ENCODE results near the gene ACTR2.

DNA sequence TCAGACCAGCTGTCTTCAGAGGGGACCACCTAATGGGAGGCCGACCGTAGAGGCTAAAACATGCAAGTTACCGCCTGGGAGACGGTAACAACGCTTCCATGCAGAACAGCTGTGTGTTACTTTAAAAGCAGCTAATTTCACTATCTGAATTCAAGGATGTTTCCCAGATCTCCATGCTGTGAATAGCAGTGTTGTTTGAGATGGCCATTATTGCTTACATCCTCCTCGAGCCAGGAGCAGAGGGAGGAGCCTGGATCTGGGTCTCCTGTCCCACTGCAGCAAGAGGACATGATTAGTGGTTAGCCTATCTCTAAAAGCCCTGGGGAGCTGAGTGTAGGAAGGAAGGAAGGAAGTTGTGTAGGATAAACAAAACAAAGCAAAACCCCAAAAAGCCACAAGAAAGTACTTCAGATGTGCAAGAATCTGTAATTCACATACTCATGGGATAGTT lies 50.9 kb downstream of the ACTR2 start:
- TF ChIP-seq ARNT (IDR thresholded peaks at IDR 0.05) = no peak
- TF ChIP-seq, protein P1, sequence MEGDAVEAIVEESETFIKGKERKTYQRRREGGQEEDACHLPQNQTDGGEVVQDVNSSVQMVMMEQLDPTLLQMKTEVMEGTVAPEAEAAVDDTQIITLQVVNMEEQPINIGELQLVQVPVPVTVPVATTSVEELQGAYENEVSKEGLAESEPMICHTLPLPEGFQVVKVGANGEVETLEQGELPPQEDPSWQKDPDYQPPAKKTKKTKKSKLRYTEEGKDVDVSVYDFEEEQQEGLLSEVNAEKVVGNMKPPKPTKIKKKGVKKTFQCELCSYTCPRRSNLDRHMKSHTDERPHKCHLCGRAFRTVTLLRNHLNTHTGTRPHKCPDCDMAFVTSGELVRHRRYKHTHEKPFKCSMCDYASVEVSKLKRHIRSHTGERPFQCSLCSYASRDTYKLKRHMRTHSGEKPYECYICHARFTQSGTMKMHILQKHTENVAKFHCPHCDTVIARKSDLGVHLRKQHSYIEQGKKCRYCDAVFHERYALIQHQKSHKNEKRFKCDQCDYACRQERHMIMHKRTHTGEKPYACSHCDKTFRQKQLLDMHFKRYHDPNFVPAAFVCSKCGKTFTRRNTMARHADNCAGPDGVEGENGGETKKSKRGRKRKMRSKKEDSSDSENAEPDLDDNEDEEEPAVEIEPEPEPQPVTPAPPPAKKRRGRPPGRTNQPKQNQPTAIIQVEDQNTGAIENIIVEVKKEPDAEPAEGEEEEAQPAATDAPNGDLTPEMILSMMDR (IDR thresholded peaks at IDR 0.05 in 2 of 3, conservative IDR thresholded peaks at IDR 0.05 in 1 of 3; ENCODE audit: insufficient read depth in 2 of 3, low read depth in 1 of 3, low read length in 3 of 3) = no peak
- TF ChIP-seq ZBTB7A (IDR thresholded peaks at IDR 0.05; ENCODE audit: borderline replicate concordance, control insufficient read depth, low read depth, low read length) = no peak
- no peak for TF ChIP-seq CBFB (CRISPR knock-in tag; IDR thresholded peaks at IDR 0.05)
- TF ChIP-seq POLR2A (conservative IDR thresholded peaks at IDR 0.05) = no peak
- peak; percentile 15; the same call in 1 of the 2 replicates for TF ChIP-seq EP300 (IDR thresholded peaks at IDR 0.05; ENCODE audit: low read length)
- TF ChIP-seq, protein P2, sequence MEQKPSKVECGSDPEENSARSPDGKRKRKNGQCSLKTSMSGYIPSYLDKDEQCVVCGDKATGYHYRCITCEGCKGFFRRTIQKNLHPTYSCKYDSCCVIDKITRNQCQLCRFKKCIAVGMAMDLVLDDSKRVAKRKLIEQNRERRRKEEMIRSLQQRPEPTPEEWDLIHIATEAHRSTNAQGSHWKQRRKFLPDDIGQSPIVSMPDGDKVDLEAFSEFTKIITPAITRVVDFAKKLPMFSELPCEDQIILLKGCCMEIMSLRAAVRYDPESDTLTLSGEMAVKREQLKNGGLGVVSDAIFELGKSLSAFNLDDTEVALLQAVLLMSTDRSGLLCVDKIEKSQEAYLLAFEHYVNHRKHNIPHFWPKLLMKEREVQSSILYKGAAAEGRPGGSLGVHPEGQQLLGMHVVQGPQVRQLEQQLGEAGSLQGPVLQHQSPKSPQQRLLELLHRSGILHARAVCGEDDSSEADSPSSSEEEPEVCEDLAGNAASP (IDR thresholded peaks at IDR 0.05) = no peak
- TF ChIP-seq JUN (IDR thresholded peaks at IDR 0.05; ENCODE audit: borderline replicate concordance, low read depth, low read length) = no peak
- 0 out of 2 replicates have a peak, but pooled peaks have one; percentile 20 for TF ChIP-seq JUN (CRISPR knock-in tag; IDR thresholded peaks at IDR 0.05; ENCODE audit: borderline replicate concordance)

Measured in K562 (cell line).